ENCODE results near the gene CBLB.

Gene CBLB

DNA sequence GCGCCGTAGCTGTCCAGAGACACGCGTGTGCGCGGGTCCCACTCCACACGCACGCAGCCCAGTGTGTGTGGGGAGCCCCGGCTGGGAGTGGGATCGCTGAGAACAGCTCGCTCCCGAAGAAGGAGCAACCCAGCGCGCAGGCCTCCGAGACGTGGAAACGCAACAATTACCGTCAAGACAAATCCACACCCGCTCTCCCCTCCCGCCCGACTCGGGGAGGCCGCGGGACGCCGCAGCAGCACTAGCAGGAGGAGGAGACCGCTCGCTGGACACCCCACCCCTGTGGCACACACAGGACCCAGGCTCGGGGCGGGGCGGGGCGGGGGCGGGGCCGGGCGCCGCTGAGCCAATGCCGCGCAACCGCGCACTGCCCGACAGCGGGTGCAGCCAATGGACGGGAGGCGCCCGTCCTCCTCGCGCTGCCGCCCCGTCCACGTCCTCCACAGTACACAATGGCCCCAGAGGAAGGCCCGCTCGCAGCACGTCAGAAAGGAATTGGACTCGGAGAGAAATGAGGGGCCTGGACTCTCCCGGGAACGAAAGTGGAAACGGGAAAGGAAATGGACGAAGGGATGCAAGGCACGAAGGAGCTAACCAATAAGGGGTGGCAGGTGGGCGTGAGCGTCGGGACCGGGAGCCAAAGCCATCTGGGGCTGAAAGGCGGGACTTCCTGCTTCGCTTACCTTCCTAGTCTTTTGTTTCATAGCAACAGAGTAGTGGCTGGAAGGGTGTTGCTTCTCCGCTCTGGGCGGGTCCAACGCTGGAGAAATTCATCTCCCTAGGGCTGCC is at the start of gene CBLB:
TSS of gene CBLB (minus strand) at position 271 of the 789 bp plus-strand sequence. CDS start 1,435 bp downstream, outside the sequence.
- peak; percentile 94 for DNase-seq

DNA sequence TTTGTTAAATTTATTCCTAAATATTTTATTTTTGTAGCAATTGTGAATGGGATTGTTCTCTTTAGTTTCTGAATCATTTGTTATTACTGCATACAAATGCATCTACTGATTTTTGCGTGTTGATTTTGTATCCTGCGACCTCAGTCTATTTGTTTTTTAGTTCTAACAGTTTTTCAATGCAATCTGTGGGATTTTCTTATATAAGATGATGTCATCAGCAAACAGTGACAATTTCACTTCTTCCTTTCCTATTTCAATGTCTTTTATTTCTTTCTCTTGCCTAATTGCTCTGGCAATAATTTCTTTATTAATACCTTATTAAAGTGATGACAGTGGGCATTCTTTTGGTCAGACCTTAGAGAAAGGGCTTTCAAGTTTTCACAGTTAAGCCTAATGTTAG is 48.0 kb upstream of the CBLB start:
- DNase-seq = no peak

DNA sequence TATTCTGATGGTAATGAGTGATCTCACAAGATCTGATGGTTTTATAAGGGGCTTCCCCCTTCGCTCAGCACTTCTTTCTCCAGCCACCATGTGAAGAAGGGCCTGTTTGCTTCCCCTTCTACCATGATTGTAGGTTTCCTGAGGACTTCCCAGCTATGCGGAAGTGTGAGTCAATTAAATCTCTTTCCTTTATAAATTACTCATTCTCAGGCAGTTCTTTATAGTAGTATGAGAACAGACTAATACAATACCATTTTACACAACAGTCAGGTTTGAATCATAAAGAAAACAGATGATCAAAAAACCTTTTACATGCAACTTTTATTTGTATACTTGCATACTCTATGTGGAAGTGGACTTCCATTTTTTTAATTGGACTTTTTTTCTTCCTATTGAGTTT is 46.7 kb upstream of the CBLB start:
- DNase-seq = no peak

DNA sequence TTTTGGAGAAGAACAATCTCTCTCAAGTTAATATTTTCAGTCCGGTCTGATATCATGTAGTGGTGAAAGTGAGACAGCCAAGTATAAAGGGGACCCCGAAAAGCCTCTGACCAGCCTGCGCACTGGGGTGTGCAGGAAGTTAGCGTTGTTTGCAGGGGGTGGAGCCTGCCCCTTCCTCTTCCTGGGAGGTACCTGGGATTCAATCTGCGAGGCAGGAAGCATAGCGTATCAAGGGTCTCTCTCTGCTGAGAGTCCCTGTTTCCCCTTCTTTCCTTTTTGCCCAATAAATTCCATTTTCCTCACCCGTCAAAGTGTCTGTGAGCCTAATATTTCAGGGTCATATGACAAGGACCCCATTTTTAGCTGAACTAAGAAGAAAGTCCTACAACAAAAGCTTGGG is 44.8 kb upstream of the CBLB start:
- DNase-seq = no peak

DNA sequence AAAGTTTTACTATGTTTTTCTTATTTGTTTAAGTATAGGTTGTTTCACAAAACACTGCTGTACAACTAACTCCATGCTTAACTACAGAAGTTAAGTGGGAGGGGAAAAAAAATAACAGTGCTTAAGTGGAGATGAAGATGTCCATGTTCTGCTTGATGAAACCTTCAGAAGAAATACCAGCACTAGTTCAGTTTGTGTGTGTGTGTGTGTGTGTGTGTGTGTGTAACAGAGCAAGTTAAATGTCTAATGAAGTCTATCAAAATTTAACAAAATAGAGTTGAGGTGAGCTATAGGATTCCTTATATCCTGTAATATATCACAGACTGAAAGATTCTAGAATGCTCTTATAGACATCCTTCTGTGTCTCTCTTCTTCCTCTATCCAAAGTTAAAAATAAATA is 44.1 kb upstream of the CBLB start:
- DNase-seq = no peak

DNA sequence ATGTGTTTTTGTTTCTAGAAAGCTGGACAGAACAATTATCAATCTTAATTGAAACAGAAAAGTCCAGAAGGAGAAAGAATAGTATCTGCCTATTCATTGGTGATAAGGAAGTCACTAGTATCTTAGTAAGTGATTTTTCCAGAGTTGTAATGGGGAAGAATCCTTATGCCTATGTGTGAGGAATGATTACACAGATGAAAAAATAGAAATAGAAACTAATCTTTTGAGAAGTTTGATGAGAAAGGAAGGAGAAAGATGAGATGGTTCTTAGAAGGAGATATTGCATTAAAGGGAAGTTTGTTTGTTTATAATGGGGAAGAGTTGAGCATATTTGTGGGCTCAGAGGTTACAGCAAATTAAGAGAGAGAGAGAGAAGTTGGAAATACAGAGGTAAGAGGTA is 42.7 kb upstream of the CBLB start:
- no peak for DNase-seq

DNA sequence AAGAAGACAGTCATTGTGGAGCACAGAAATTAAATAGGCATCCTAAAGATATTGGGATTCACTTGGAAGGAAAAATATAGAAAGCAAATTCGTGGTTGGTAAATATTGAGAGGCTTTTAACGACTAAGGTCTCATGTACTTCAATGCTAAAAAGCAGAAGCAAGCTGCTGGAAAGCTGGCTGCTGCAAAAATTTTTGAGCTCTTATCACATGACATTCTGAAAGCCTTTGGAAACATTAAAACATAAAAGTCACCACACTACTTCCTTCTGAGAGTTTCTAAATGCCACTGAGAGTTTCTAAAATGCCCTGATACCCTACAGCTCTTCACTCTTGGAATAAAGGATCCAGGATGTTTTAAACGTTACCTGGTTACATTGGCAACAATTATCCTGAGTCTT is 39.0 kb upstream of the CBLB start:
- DNase-seq = peak; percentile 4

DNA sequence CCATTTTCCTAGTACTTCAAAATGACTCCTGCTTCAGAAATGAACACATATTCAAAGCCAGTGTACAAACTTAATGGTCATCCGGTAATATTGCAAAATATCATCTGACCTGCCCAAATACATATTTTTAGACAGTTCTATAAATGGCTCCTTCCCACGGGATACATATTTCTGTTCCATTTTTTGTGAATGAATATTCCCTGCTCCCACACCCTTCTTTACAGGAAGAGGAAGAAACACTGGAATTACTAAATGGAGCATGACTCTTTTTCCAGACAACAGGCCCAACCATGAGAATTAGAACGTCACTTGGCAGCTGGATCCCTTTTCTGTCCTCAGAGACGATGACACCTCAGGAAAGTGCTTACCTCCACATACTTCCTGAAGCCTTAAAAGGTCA is 38.0 kb upstream of the CBLB start:
- peak; percentile 74 for DNase-seq

DNA sequence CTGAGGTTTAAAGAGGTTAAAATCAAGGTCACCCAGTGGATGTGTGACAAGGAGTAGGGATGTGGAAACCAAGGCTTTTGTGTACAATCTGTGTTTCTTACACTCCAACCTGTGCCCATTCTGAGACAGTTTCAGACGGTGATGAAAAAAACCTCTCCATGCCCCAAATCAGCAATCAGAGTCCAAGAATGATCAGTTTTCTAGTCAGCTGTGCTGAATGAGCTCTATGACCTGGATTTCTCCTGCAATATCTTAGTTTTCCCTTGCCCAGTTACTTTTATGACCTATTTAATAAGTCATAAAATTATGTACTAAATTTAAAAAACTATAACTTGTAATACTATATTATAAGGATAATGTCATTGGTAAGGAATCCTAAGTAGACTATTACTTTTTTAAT is 37.5 kb upstream of the CBLB start:
- DNase-seq = no peak

DNA sequence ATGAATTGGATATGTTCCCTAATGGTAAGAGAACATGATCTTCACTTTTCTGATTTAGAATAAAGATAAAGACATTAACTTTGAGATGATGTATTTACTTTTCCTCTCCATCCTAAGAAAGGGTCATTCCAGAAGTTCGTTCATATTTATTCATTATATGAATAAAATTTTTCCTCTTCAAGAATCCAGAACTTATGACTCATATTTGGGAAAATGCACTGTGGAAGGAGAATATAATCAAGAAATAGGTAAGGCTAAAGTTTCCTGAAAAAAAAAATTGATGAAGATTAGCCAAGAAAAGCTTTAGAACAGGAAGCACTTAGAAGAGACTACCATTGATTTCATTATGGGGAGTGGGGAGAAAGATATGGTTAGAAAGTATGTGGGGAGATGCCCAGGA is 36.5 kb upstream of the CBLB start:
- no peak for DNase-seq

DNA sequence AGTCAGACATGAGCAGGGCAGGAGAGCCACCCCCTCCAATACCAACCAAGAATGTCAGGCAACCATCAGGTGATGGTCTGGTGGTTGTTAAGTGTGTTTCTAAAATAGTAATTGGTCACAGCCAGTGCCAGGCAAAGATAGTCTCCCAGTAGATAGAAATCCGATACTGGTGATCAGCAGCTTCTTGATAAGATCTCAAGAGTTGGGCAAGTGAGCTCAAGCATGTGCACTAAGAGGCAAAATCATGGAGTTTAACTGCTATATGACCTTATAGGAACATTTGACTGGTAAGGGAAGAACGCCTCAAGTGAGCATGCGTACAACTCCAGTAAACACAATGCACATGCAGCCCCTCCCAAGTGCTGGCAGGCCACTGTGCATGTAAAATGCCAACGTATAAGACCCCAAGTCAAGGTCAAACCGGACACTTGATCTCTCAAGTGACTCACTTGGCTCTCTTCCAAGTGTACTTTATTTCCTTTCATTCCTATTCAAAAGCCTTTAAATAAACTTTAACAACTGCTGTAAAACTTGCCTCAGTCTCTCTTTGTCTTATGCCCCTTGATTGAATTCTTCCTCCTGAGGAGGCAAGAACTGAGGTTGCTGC is 36.0 kb upstream of the CBLB start:
- peak; percentile 26 for DNase-seq

DNA sequence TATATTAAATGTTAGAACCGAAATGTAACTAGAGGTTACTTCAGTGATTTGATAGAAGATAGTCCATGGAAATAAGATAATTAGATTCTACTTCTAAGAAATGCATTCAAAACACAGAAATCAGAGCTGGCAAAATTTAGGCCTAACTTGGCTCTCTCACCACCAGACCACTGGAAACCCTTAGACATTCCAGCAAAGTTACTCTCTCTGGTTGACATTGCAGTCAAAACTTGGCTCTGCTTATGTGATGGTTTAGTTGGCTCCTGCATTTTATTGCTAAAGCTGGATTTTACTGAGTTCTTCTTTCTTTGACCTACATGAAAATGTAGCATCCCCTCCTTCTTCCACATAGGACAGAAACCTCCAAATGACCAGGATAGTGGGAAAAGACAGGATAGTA is 35.4 kb upstream of the CBLB start:
- no peak for DNase-seq

DNA sequence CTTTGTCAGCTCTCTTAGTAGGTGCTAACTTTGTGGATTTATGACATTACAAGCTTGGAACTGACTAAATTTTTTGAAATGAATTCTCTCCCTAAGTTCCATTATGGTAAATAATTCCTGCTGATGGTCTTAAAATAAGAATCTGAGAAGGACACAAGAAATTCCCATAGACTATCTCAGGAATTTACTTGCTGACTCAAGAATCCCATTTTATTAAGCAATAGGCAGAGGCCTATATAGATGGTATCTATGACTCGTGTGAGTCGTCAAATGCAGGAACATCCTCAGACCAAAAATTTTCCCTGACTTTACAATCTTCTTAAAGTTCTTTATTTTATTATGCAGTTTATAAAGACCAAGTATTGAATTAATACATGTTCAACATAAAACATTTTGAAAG is 30.7 kb upstream of the CBLB start:
- no peak for DNase-seq

DNA sequence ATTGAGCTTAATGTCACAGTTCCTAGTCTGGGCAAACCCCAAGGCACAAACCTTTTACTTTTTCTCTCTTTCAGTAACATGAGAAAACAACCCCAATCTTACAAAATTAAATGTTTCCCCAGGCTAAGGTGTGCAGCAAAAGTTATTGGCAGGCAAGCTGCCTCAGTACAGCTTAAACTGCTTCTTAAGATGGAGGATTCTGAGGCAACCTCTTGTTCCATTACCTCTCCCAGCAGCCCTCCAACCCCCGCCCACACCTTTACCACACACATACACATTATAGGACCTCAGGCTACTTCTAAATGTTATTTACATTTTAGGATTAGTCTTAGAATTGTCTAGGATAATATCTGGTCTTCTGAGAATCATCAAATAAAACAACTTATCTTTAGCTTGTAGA is 22.3 kb upstream of the CBLB start:
- DNase-seq = no peak

DNA sequence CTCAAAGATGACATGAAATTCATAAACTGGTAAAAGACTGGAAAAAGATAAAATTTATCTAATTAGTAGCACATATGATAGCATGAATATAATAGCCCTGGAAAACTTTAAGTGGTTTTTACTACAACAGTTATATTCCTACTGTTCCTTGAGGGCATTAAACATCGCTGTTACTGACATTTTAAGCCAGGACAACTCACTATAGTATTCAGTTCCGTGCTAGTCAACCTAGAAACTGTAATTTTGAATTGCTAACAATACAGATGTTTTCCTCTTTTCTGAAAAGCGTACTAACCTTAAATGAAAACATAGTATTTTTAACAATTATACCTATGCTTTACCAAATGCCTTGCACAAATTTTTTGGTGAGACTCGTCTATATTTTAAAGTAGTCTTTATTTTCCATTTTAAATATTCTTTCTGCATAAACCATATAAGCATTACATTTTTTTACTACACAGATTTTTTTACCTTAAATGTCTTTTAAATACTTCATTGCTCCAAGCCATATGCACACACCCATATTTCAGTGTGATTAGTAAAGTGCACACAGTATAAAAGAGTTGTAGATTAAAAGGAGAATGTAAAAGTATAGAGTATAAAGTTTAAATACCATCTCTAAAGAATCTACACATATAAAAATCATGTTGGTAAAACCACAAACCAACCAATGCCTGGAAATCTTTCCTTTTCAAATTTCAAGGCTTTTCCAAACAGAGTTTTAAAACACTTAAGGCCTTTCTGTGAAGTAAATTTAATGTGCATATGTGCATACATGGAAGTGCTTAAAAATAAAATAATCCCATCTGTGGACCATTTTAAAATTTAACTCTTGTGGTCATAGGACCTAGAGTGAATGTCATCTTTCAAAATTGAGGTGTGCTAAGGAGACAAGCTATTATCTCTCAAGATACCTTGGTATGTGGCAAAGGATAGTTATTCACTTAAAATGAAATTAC is 20.1 kb upstream of the CBLB start:
- no peak for DNase-seq

DNA sequence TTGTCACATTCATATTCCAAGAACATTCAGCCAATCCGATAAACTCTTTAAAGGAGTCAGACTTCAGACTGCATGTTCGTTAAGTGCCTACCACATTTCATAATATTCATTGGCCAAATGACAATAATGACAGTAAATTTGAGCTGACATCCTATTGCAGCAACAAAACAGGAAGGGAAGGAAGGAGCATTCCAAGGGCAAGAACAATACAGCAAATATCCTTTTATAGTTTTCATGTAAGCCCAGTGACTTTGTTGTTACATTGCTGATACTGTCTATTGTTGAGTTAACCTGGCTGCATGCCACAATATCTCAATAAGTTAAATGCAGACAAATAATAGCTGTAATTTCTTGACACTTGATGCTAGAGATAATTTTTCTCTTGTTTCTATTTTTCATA is 16.4 kb upstream of the CBLB start:
- DNase-seq = no peak

DNA sequence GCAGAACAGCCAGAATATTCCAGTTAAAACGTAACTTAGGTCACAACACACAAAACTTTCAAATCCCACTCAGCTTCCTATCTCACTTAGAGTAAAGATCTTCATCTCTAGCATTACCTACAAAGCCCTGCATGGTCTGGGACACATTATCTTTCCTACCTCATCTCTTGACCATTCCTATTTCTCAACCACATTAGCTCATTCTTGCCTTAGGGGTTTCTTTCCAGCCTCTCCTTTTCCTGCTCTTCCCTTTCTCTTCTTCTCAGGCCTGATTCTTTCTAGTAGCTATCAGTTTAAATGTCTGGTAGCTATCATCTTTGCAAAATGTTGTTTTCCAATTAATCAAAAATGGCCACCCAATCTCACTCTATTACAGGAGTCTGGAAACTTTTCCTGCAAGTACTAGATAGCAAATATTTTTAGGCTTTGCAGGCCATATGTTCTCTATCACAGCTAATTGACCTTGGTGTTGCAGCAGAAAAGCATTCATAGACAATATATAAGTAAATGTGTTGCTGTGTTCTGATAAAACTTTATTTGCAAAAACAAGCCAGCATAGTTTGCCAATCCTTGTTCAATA is 15.1 kb upstream of the CBLB start:
- no peak for DNase-seq

DNA sequence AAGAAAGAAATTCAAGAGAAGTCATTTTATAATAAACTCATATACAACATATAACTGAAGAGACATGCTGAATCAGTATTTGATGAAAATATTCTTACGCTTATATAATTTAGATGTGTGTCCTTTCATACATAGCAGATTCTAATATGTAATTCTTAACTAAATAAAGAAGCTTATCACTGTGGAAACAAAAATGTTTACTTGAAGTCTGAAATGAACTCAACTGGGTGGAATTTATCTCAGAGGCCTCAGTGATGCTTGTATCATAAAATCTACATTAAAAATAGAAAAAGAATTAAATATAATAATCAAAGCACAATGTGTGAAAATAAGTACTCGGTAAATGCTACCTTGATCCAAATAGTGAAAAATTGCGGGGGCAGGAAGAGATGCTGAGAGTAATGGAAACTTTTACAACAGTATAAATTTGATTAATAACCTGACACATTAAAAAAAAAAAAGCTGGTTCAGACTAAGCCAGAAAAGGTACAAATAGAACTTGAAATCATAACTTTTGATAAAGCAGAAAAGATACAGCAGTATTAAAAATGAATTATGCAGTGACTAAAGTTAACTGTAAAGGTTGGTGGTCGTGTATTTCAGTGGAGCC is 12.0 kb upstream of the CBLB start:
- DNase-seq = no peak

DNA sequence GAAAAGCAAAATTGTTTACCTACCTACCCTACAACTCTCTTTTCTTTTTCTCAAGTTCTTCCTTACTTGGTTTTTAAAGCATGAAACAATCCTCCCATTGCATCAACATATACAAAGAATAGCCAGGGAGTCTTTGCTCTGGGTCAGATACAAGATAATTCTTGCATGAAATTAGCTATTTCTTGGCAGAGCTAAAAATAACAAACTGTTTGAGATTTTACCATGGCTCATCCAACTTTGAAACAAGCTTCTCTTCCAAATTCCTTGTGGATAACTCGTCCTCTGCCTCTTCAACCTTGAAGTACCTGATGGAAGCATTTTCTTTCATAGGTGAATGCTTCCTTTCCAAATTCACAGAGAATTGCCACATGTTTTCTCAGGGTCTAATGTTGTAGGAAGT is 9.2 kb upstream of the CBLB start:
- DNase-seq = no peak

DNA sequence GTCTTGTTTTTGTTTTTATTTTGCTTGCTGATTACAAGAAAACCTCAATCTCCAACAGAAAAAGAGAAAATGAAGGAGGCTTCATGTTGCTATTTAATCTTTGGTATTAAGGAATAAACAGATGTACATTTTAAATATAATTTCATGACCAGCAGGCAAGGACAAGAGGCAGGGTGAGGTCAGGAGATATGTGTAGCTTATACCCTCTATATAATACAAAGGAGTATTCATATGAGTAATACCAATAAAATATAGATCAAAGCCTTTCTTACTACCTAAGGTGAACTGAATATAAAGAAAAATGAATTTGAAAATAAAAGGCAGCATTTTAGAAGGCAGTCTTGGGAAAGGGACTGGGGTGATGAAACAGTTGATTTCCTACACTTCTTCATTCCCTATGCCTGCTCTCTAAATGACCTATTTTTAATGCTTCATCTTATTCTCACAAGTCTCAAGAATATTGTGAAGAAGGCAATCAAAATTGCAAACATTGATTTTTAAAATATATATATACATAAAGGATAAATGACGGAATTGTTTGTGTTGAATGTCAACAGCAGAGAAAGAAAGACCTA is 8.6 kb upstream of the CBLB start:
- DNase-seq = no peak

DNA sequence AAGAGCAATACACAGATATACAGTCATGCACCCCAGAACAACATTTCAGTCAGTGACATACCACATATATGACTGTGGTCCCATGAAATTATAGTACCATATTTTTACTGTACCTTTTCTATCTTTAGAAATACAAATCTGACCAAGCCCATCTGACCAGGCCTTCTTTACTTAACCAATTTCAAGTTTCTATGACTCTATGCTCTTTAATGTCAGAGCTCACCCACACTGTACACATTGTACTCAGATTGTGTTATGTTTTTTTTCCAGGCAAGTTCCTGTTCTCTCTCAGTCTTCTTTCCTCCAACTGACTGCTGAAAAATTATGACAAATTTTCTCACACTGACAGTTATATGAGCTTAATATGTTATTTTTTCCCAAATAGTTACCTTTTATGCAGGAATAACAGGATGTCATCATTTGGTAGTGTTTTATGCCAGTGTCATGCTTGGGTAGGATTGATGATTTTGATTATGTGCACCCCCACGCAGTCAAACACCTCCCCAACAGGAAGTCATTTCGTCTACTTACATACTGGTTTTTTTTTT is 8.0 kb upstream of the CBLB start:
- DNase-seq = no peak
